GM21360 (cell line): ENCODE data around the gene TSPAN9.

ENCODE experiments used
- ATAC-seq: cut with Tn5 transposase; IDR thresholded peaks from one replicate; pipeline ENCODE4 v1.9.1; 2021; ENCODE audit warnings: mild to moderate bottlenecking, moderate library complexity; ENCODE audit not compliant: unreplicated experiment

The TSPAN9 gene

GRCh38 chr12:3218228-3219171 is 141.3 kb downstream of the TSPAN9 start:
- no peak for ATAC-seq

- ATAC-seq = no peak
These were observed 142.1 kb downstream of the TSPAN9 start for GRCh38 chr12:3219233-3219632.

GRCh38 chr12:3220382-3221321 is 143.5 kb downstream of the TSPAN9 start:
- no peak for ATAC-seq

- ATAC-seq = no peak
These were observed 145.1 kb downstream of the TSPAN9 start for GRCh38 chr12:3222306-3222705.

GRCh38 chr12:3222979-3223378 is 145.8 kb downstream of the TSPAN9 start:
- no peak for ATAC-seq

GRCh38 chr12:3223601-3224529 is 146.7 kb downstream of the TSPAN9 start:
- no peak for ATAC-seq

- no peak for ATAC-seq
These were observed 147.3 kb downstream of the TSPAN9 start for GRCh38 chr12:3224530-3224903.

- no peak for ATAC-seq
These were observed 148.1 kb downstream of the TSPAN9 start for GRCh38 chr12:3225154-3225795.

GRCh38 chr12:3225796-3226180 is 148.6 kb downstream of the TSPAN9 start:
- ATAC-seq = no peak

GRCh38 chr12:3226264-3226663 is 149.1 kb downstream of the TSPAN9 start:
- no peak for ATAC-seq

GRCh38 chr12:3227076-3227975 is 150.1 kb downstream of the TSPAN9 start:
- no peak for ATAC-seq

- no peak for ATAC-seq
These were observed 151.4 kb downstream of the TSPAN9 start for GRCh38 chr12:3228552-3228951.

GRCh38 chr12:3229577-3229976 is 152.4 kb downstream of the TSPAN9 start:
- no peak for ATAC-seq

GRCh38 chr12:3230758-3231375 is 153.7 kb downstream of the TSPAN9 start:
- ATAC-seq = no peak

GRCh38 chr12:3231399-3231876 is 154.3 kb downstream of the TSPAN9 start:
- no peak for ATAC-seq

GRCh38 chr12:3233797-3234196 is 156.6 kb downstream of the TSPAN9 start:
- no peak for ATAC-seq

- ATAC-seq = no peak
These were observed 159.4 kb downstream of the TSPAN9 start for GRCh38 chr12:3236345-3237187.

GRCh38 chr12:3238196-3238595 is 161.0 kb downstream of the TSPAN9 start:
- no peak for ATAC-seq
